GM12878 (cell line): ENCODE data around the gene FARS2. TPM values are rescaled to one million over a fixed set of nuclear protein-coding genes. Genes with fewer than 3 reads are reported as not detected.

Experiments used
- ATAC-seq: fragments of 200-7000 bp; cut with Tn5 transposase; 3 replicates; pipeline ENCODE4 v1.9.1; 2020; ENCODE audit warnings: mild to moderate bottlenecking, moderate library complexity
- BruUV-seq: library from RNA; stranded (reverse); fragments of 400-500 nt; replicated peaks from 2 replicates; lab custom pipeline; 2021; lab: Mats Ljungman, UMichigan
- CTCF ChIA-PET: fragments of 300-600 bp; sonication (Branson Sonifier 250); formaldehyde crosslinking; extraction: SDS; loops from one replicate; lab custom pipeline; 2021; ENCODE audit warnings: inconsistent platforms; lab: Yijun Ruan, JAX
- POLR2A ChIA-PET: fragments of 350-600 bp; formaldehyde crosslinking; extraction: SDS; loops from one replicate; lab custom pipeline; 2021; ENCODE audit warnings: inconsistent platforms; lab: Charles Lee
- RAD21 ChIA-PET: fragments of 300-600 bp; sonication (Branson Sonifier 250); formaldehyde crosslinking; loops from one replicate; lab custom pipeline; 2023; ENCODE audit warnings: antibody characterized with exemption; ENCODE audit not compliant: unreplicated experiment; lab: Charles Lee
- SMC1A ChIA-PET: fragments of 300-600 bp; sonication (Branson Sonifier 250); formaldehyde crosslinking; loops from one replicate; lab custom pipeline; 2023; ENCODE audit not compliant: unreplicated experiment, uncharacterized antibody; lab: Charles Lee
- DNase-seq: peaks from one replicate; pipeline ENCODE4 v3.0.0-alpha.2; 2011; ENCODE audit warnings: low read depth, low spot score
- FAIRE-seq: peaks from 3 replicates; lab custom pipeline; 2011; peaks lifted over from hg19 to GRCh38; lab: Jason Lieb, UNC
- H2AFZ ChIP-seq: 2 replicates; pipeline ENCODE4 v1.6.0; 2011; ENCODE audit warnings: low read depth, low read length, control low read depth; ENCODE audit not compliant: control insufficient read depth
- H3K27ac ChIP-seq: 2 replicates; pipeline ENCODE4 v1.5.1; 2011; ENCODE audit warnings: control low read depth; ENCODE audit not compliant: control insufficient read depth, insufficient read depth
- H3K27me3 ChIP-seq, 2 experiments: replicated peaks in 1 of 2; 2 replicates each; pipeline versions ENCODE4 v1.6.0 to v1.6.1; 2011; ENCODE audit warnings: low read length in 1 of 2; ENCODE audit not compliant: control insufficient read depth in 2 of 2, insufficient read depth in 2 of 2
- H3K36me3 ChIP-seq, 2 experiments: 2 replicates each; pipeline ENCODE4 v1.5.1; 2011; ENCODE audit warnings: low read length in 1 of 2; ENCODE audit not compliant: control insufficient read depth in 2 of 2, insufficient read depth in 2 of 2
- H3K4me1 ChIP-seq: 2 replicates; pipeline ENCODE4 v1.6.1; 2011; ENCODE audit warnings: mild to moderate bottlenecking, low read length, moderate library complexity, mixed read lengths; ENCODE audit not compliant: control insufficient read depth, insufficient read depth
- H3K4me2 ChIP-seq: 2 replicates; pipeline ENCODE4 v1.6.0; 2011; ENCODE audit warnings: control low read depth; ENCODE audit not compliant: control insufficient read depth, insufficient read depth
- H3K4me3 ChIP-seq: fragments of 200-600 bp; sonication (generic); 2 replicates; pipeline ENCODE4 v1.5.1; 2016
- H3K79me2 ChIP-seq: 2 replicates; pipeline ENCODE4 v1.6.0; 2011; ENCODE audit warnings: low read length; ENCODE audit not compliant: control insufficient read depth, insufficient read depth
- H3K9ac ChIP-seq: 2 replicates; pipeline ENCODE4 v1.8.0; 2011; ENCODE audit warnings: low read length, control low read depth, mixed read lengths; ENCODE audit not compliant: control insufficient read depth, insufficient read depth
- H3K9me3 ChIP-seq: replicated peaks from 3 replicates; pipeline ENCODE4 v1.5.1; 2011; ENCODE audit warnings: mild to moderate bottlenecking, low read length; ENCODE audit not compliant: control insufficient read depth, insufficient read depth
- H4K20me1 ChIP-seq: 2 replicates; pipeline ENCODE4 v1.6.0; 2011; ENCODE audit not compliant: control insufficient read depth, insufficient read depth
- ASH2L ChIP-seq: fragments of 300-600, 200-600 bp; sonication (generic); IDR thresholded peaks from 2 replicates; pipeline ENCODE4 v1.6.1; 2017; ENCODE audit warnings: low read depth, mild to moderate bottlenecking, borderline replicate concordance
- BHLHE40 ChIP-seq, 2 experiments: fragments of 450-650 bp in 1 of 2; IDR thresholded peaks; 2 replicates each; pipeline ENCODE4 v1.6.1; 2011 to 2017; ENCODE audit warnings: low read depth in 2 of 2, borderline replicate concordance in 1 of 2, improper control_type of control experiment in 1 of 2, low read length in 1 of 2, mild to moderate bottlenecking in 1 of 2
- DPF2 ChIP-seq: fragments of 450-650 bp; IDR thresholded peaks from 2 replicates; pipeline ENCODE4 v1.6.1; 2017; ENCODE audit warnings: mild to moderate bottlenecking
- IKZF1 ChIP-seq: fragments of 450-650 bp; conservative IDR thresholded peaks from 2 replicates; pipeline ENCODE4 v1.6.1; 2017; ENCODE audit warnings: antibody characterized with exemption, mild to moderate bottlenecking
- KDM1A ChIP-seq: fragments of 200-600 bp; sonication (generic); IDR thresholded peaks from 2 replicates; pipeline ENCODE4 v1.6.1; 2016; ENCODE audit warnings: borderline replicate concordance
- KLF5 ChIP-seq: fragments of 450-650 bp; IDR thresholded peaks from 2 replicates; pipeline ENCODE4 v1.6.1; 2014; ENCODE audit warnings: mild to moderate bottlenecking; ENCODE audit not compliant: partially characterized antibody
- MYC ChIP-seq: IDR thresholded peaks from 2 replicates; pipeline ENCODE4 v1.6.1; 2011; ENCODE audit warnings: mild to moderate bottlenecking, low read length, moderate library complexity, inconsistent platforms; ENCODE audit not compliant: insufficient read depth, insufficient replicate concordance, insufficient read length, severe bottlenecking
- NFXL1 ChIP-seq: fragments of 450-650 bp; IDR thresholded peaks from 2 replicates; pipeline ENCODE4 v1.6.1; 2017; ENCODE audit warnings: antibody characterized with exemption, mild to moderate bottlenecking, borderline replicate concordance
- PML ChIP-seq: IDR thresholded peaks from 2 replicates; pipeline ENCODE4 v1.6.1; 2012; ENCODE audit warnings: low read length, inconsistent platforms
- RB1 ChIP-seq: fragments of 450-650 bp; formaldehyde crosslinking; IDR thresholded peaks from 2 replicates; pipeline ENCODE4 v1.6.1; 2017; ENCODE audit warnings: mild to moderate bottlenecking, borderline replicate concordance
- SIX5 ChIP-seq: IDR thresholded peaks from 2 replicates; pipeline ENCODE4 v1.6.1; 2011; ENCODE audit warnings: mild to moderate bottlenecking, low read depth, low read length, moderate library complexity; ENCODE audit not compliant: severe bottlenecking
- SUPT20H ChIP-seq: IDR thresholded peaks from 2 replicates; pipeline ENCODE4 v1.6.1; 2011; ENCODE audit warnings: low read depth, mild to moderate bottlenecking, low read length, moderate library complexity, borderline replicate concordance; ENCODE audit not compliant: control insufficient read depth
- ZNF24 ChIP-seq: fragments of 450-650 bp; IDR thresholded peaks from 2 replicates; pipeline ENCODE4 v1.6.1; 2017; ENCODE audit warnings: antibody characterized with exemption, mild to moderate bottlenecking
- WGBS: methylation state at CpG from one replicate; pipeline ENCODE4 v1.1.6; 2016; ENCODE audit warnings: low lambda C conversion rate; ENCODE audit not compliant: insufficient replicate concordance, insufficient coverage; ENCODE audit errors: missing lambda C conversion rate; 5-methylcytosine and 5-hydroxymethylcytosine counted together
- in situ Hi-C: fragments of 300-500 bp; cut with MboI; formaldehyde crosslinking; loops from 9 replicates; pipeline ENCODE4 v1.14.3; 2018; ENCODE audit warnings: mixed read lengths
- intact Hi-C: fragments of 100-400 bp; cut with micrococcal nuclease; formaldehyde crosslinking; loops from one replicate; pipeline ENCODE4 v1.14.2; 2022; ENCODE audit not compliant: unreplicated experiment
- polyA plus RNA-seq, 11 experiments: library from polyadenylated mRNA; depleted of rRNA in 4 of 11; unstranded in 6 of 11; stranded (reverse) in 5 of 11; fragments of >200 nt; fragmentation: Nextera tagmentation in 4 of 11; fragmentation: Illumina TruSeq in 1 of 11; extraction: Ambion mirVana in 4 of 11; extraction: Trizol in 1 of 11; gene quantifications; 1 replicate in 1 of 11; 2 replicates in 10 of 11; pipeline versions ENCODE4 v1.2.1 to v1.2.3, GENCODE V29; 2011 to 2016; ENCODE audit warnings: inconsistent platforms in 2 of 11, missing spikeins in 2 of 11, low read depth in 1 of 11
- total RNA-seq, 4 experiments: library from RNA; depleted of rRNA in 3 of 4; stranded (reverse); fragments of >200 nt in 3 of 4; fragmentation: Illumina TruSeq in 1 of 4; extraction: Trizol in 1 of 4; gene quantifications; 2 replicates each; pipeline versions ENCODE4 v1.2.1 to v1.2.3, GENCODE V29; 2013 to 2021
- TF ChIP-seq, protein P1 (sequence below): IDR thresholded peaks from 2 replicates; pipeline ENCODE4 v1.6.1; 2011; ENCODE audit warnings: low read depth, low read length, improper control_type of control experiment, borderline replicate concordance

FARS2 gene
- total and polyA plus RNA-seq, 10 of the 15 experiments (the other 5 are each of a cell fraction or from before 2014, with no cell fraction given) = 16.8 to 46.7 (median 25.6) TPM

GRCh38 chr6:5447921-5448320 lies 186.6 kb downstream of the FARS2 start:
- no peak overlapping the region for H3K27ac ChIP-seq
- 96% methylated on average over 6 of the region's 6 CpGs for WGBS
- H3K9ac ChIP-seq = no peak overlapping the region
- FAIRE-seq (no peak), DNase-seq (no peak), ATAC-seq (no peak)
- H3K9me3 ChIP-seq = no peaks in the 10 kb centered on the region
- SMC1A ChIA-PET = no interaction called here
- in situ Hi-C loops = no loop called here
- POLR2A ChIA-PET = no interaction called here
- intact Hi-C loops = no loop called here
- CTCF ChIA-PET = no interaction called here
- RAD21 ChIA-PET = no interaction called here
- H4K20me1 ChIP-seq = no peaks in the 10 kb centered on the region
- H3K27me3 ChIP-seq = no peaks in the 10 kb centered on the region
- no peaks in the 10 kb centered on the region for H3K4me1 ChIP-seq
- no peak overlapping the region for H3K4me2 ChIP-seq
- no peak for TF ChIP-seq MYC
- TF ChIP-seq, protein P1, sequence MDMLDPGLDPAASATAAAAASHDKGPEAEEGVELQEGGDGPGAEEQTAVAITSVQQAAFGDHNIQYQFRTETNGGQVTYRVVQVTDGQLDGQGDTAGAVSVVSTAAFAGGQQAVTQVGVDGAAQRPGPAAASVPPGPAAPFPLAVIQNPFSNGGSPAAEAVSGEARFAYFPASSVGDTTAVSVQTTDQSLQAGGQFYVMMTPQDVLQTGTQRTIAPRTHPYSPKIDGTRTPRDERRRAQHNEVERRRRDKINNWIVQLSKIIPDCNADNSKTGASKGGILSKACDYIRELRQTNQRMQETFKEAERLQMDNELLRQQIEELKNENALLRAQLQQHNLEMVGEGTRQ = no peak
- TF ChIP-seq ASH2L = no peak
- TF ChIP-seq DPF2 = no peak
- no peak for TF ChIP-seq IKZF1
- TF ChIP-seq NFXL1 = no peak
- TF ChIP-seq KDM1A = no peak
- TF ChIP-seq, all 136 proteins: peak for 0
- no TSS peak for BruUV-seq
- H3K36me3 ChIP-seq = no peaks in the 10 kb centered on the region
- H3K79me2 ChIP-seq = no peaks in the 10 kb centered on the region
- H2AFZ ChIP-seq = no peak overlapping the region
- no peak overlapping the region for H3K4me3 ChIP-seq

DNA sequence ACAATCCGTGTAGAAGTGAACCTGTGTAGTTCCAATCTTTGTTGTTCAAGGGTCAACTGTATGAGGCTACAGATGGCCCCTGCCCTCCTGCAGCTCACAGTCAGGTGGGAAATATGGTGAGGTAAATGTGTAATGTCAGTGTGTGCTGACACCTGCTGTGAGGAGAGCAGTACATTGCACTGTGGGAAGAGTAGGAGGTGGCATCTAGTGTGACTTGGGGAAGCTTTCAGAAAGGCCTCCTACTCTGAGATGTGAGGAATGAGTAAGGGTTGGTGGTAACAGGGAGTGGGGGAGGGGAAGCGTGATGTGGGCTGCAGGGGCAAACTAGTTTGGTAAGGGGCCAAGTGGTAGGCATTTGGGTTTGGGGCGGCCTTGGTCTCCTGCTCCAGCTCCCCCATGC lies 188.8 kb downstream of the FARS2 start:
- ChIA-PET RAD21 (no interaction called here), SMC1A (no interaction called here), POLR2A (no interaction called here), CTCF (no interaction called here)
- H3K27me3 ChIP-seq = no peaks in the 10 kb centered on the region
- no peaks in the 10 kb centered on the region for H3K79me2 ChIP-seq
- intact Hi-C loops = no loop called here
- H3K9me3 ChIP-seq = no peaks in the 10 kb centered on the region
- WGBS = 100% methylated on average over 3 of the region's 3 CpGs
- H3K4me3 ChIP-seq = no peak overlapping the region
- no peak overlapping the region for H3K4me2 ChIP-seq
- no peak overlapping the region for H3K9ac ChIP-seq
- no peaks in the 10 kb centered on the region for H4K20me1 ChIP-seq
- no peak overlapping the region for H3K27ac ChIP-seq
- FAIRE-seq (peak; percentile 7), DNase-seq (no peak), ATAC-seq (no peak)
- H3K4me1 ChIP-seq = no peaks in the 10 kb centered on the region
- no TSS peak for BruUV-seq
- TF ChIP-seq ZNF24 = no peak
- no peak for TF ChIP-seq KLF5
- TF ChIP-seq RB1 = no peak
- TF ChIP-seq BHLHE40 (IDR thresholded peaks at IDR 0.05; ENCODE audit: borderline replicate concordance in 1 of 2, low read depth in 2 of 2, low read length in 1 of 2) = no peak
- TF ChIP-seq PML = no peak
- TF ChIP-seq SIX5 = no peak
- no peak for TF ChIP-seq SUPT20H
- no peaks in the 10 kb centered on the region for H3K36me3 ChIP-seq
- in situ Hi-C loops = no loop called here
- no peak overlapping the region for H2AFZ ChIP-seq
